NK-92 treated with Interleukin-12 subunit alpha and Interleukin-12 subunit beta, amount 100 ng/mL, for 24 hours (cell line): ENCODE data around the gene RAPGEF2.
"Not testable (repeated sequence)": the region's sequence is repeated elsewhere in the genome, so short reads cannot be mapped to it uniquely, and the experiment has no call there.

Experiments
- DNase-seq: peaks from one replicate; lab custom pipeline; 2025; lab: John Stamatoyannopoulos, UW

The RAPGEF2 gene

DNA sequence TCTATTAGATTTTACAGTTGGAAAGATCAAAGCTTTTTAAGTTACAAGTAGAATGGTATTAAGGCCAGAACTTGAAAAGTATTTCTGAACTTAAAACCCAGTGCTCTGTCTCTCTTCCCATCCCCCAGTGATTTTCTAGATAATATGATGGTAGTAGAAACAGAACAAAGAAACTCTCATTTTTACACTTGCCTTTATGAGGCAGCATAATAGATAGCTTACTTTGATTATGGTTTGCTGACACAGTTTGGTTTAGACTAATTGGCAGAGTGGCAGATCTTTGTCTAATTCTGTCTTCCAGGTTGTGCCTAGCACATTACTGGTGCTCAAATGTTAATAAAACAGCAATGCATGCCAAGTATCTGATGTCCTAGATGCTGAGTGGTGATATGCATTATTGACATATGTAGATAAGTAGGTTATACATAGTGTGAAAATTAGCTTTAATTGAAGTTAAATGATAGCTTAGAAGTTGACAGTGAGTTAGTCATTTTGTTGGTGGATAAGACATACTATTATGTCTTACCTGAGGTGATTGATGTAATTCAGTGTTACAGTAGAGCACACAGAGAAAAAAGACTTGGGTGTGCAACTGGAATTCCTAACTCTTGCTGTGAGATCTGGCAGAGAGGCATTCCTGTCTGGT, 4.3 kb upstream of the RAPGEF2 start:
- DNase-seq = no peak

DNA sequence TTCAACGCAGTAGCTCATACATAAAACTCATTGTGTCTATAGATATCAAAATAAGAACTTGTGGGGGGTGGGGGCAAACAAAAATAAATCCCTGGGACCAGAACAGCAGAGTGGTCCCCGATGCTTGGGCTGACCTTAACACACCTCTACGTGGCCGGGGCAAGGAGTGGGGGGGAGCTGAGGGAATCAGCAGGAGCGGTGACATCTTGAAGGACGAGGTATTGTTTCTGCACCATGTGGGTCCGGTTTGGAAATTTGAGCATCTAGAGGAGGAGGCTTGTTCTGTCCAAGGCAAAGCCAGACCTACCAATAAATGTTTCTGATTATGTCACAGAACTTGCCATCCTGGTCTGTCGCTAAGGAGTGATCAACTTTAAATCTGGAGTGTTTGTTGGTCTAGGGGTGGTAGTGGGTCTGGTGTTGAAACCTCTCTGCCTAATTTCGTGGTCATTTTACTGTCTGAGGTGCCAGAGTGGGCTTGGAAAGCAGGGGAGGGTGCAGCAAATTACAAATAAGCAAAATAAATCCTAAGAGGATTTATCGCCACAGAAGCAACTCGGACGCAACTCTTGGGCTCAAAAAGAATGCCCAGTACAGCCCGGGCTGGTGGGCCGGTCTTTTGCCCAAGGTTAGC, 774 bp upstream of the RAPGEF2 start:
- DNase-seq = no peak

DNA sequence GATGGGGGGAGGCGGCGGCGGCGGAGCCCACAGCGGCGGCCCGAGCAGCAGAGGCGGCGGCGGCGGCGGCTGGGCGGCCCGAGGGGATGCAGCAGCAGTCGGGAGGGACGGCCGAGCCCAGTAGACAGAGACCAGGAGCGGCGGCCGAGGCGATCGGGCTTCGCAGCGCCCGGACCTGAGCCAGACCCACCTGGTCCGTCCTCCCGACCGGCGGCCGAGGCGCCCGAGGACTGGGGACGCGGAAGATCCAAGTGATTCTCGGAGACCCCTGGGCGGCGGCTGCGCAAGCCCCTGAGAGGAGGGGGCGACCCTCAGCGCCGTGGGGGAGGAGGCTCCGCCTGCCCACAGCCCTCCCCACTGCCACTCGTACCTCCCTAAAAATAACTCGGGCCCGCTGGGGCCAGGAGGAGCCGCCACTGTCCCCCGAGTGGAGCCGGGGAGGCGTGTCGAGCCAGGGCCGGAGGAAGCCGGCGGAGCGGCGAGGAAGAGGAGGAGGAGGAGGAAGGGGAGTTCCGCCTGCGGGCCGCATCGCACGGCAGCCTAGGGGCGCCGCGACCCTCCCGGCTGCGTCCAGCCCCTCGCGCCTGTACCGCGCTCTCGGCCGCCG, 608 bp downstream of the RAPGEF2 start:
- DNase-seq = no peak

DNA sequence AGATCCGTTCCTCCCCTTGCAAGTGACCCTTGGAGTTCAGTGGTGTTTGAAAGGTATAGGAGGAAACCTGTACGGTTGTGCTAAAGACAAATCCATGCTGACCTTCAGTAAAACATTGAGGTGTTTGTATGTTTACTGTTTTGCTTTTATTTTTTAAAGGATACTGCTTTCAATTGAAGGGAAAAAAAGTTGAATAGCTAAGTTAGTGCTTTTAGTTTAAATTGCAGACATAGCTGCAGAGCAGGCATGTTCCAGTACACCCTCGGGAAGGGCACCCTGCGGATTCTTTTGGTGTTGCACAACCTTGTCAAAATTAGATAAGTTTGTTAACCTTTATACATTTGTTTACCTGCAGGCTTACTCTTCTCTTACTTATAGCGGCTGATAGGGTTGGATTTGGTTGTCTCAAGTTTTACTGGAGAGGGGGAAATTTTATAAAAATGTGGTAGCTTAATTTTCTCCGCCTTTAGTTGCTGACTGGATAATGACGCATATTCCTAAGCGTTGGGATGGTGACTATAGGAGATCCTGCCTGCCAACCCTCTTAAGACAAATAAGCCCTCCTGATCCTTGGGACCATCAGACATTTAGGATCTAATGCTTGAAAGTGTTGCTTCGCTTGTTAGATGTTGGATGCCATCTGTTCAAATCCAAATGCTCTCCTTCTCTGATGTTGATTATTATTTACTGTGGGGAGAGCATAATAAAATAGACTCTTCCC, 2.0 kb downstream of the RAPGEF2 start:
- DNase-seq = no peak

DNA sequence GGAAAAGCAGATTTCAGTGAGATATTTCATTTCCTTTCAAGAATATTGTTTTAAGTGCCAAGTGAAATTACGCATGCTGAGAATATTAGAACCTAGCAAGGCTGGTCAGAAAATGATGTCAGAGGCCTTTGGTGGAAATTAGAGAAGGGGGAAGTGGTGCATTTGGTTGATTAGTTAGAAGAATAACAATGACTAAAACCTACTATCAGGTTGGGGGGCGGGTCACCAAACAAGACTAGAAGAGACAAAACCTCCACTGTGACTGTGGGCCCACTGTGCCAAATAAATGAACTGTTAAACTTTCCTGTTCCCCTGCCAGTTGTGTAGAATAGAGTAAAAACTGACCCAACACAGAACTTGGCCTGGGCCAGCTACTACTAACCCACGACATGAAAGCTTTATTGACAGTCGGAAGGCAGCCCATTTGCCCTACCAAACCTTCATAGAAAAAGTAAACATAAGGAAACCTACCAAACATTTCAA, 2.9 kb downstream of the RAPGEF2 start:
- no peak for DNase-seq

DNA sequence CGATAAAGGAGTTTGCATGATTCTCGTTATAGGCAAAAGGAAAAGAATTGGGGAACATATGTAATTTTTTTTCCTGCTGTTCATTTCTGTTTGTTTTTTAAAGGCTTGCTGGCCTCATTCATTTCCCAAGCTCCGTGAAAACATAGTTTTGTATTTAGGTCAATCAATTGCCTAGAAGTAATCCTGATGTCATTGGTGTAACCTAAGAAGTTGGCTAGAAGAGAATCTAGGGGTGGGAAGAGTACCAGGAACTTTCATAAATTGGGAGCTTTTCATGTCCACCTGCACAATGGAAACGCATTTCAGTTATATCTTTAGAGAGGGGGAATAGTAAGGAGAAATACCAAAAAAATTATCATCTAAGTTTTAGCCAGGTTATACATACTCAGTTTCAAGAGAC, 3.8 kb downstream of the RAPGEF2 start:
- no peak for DNase-seq

DNA sequence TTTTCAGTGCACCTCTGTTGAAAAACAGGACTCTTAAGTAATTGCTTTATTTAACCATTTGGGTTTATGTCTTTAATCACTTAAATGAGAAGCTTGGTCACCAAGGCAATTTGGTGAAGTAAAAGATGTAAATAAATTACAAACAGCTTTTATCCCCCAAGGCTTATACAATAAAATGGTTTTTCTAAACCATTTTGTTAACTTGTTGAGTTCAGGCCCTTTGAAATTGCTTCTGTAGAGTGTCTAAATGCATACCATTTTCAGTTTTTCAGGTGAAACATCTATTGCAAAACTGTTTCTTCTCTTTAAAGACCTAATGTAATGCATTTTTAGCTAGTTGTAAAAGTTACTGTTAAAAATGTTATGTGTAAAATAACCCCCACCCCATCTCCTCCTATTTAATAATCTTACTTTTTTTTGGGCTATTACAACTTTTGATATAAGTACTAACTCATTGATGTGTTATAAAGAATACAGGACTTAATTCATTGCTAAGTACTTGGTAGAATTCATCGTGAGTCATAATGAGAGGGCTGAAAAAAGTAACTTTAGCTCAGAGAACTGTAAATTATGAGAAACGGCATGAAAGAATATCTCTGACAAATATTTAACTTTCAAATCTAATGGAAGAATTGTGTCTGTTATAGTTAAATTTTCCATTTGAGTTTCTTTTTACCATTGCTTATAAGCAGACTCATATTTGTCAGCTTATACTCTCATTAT, 4.5 kb downstream of the RAPGEF2 start:
- DNase-seq = no peak

DNA sequence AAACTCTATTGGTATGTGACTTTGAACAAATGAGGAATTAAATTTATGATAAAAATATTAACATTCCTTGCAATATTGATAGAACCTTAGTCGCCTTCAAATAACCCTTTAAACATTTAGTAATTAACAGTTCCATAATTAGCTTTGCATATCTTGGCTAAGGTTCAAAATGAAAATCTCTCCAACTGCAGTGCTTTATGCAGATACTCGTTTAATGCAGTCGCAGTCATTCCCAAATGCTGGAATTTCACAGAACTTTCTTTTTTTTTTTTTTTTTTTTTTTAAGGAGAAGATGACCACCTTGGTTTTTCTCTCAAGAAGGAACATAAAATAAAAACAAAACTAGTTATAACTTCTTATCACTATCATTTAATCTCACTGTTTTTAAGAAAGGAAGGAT, 5.2 kb downstream of the RAPGEF2 start:
- no peak for DNase-seq

DNA sequence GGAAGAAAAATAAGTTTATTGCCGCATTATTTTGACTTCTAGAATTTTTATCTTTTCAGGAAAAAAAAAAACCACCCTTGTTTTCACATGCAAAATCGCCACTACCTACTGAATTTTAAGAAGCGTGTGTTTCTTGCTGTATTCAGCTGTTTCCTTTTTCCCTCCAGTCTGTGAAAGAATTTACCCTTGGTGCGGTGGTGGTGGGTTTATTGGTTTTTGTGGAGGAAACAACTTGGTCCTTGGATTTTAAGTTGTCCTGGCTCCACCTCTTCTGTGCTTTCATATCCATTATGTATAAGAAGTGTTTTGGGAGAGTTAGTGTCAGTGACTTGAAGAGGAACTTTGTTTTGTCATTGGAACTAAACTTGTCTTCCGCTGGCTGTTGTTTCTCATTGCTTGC, 8.1 kb downstream of the RAPGEF2 start:
- no peak for DNase-seq

DNA sequence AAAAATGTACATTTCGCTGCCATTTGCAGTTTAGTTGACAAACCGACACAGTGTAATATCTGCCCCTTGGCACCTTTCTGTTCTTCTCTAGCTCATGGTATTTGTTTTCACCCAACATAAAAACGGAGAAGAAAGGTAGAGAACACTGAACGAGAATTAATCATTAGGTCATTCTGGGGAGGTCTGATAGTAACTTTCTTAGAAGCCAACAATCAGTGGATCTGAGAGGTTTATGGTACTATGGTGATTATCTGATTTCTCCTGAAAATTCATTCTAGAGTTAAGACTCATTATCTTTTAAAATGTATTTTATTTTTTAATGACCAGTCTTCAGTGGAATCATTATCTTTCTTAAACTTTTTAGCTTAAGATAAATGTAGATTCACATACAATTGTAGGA, 8.5 kb downstream of the RAPGEF2 start:
- DNase-seq = no peak

DNA sequence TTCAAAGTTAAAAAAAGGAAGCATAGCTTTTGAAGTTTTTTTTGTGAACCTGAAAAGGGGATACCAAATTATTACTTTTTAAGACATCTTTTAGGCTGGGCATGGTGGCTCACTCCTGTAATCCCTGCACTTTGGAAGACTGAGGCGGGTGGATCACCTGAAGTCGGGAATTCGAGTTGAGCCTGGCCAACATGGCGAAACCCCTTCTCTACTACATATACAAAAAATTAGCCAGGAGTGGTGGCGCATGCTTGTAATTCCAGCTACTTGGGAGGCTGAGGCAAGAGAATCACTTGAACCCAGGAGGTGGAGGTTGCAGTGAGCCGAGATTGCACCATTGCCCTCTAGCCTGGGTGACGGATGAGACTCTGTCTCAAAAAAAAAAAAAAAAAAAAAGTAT, 10.5 kb downstream of the RAPGEF2 start:
- DNase-seq = not testable (repeated sequence)

DNA sequence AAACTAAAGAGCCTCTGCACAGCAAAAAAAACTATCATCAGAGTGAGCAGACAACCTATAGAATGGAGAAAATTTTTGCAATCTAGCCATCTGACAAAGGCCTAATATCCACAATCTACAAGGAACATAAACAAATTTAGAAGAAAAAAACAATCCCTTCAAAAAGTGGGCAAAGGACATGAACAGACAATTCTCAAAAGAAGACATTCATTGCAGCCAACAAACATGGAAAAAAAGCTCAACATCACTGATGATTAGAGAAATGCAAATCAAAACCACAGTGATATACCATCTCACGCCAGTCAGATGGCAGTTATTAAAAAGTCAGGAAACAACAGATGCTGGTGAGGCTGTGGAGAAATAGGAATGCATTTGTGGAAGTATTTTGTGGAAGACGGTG, 13.2 kb downstream of the RAPGEF2 start:
- not testable (repeated sequence) for DNase-seq

DNA sequence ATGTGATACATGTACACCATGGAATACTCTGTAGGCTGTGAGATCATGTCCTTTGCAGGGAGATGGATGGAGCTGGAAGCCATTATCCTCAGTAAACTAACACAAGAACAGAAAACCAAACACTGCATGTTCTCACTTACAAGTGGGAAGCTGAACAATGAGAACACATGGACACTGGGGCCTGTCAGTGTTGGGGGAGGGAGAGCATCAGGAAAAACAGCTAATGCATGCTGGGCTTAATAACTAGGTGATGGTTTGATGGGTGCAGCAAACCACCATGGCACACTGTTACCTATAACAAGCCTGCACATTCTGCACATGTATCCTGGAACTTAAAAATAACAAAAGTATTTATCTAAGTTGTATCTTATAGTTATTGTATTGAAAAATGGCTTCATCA, 13.8 kb downstream of the RAPGEF2 start:
- DNase-seq = not testable (repeated sequence)

DNA sequence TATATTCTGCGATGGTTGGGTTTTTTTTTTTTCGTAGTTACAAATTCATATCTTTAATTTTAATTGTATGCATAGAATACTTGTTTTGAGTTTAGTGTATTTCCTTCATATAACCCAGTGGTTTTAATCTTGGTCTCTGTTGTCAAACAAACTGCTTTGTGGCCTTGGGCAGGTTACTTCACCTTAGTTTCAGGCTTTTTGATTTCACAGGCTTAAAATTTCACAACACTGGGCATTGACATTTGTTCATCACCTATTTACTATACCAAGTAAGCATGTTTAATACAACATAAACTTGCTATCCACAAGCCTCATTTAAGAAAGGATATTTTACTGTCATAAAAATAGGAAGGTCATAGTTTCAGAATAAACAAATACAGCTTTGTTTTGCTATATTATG, 14.7 kb downstream of the RAPGEF2 start:
- DNase-seq = no peak

DNA sequence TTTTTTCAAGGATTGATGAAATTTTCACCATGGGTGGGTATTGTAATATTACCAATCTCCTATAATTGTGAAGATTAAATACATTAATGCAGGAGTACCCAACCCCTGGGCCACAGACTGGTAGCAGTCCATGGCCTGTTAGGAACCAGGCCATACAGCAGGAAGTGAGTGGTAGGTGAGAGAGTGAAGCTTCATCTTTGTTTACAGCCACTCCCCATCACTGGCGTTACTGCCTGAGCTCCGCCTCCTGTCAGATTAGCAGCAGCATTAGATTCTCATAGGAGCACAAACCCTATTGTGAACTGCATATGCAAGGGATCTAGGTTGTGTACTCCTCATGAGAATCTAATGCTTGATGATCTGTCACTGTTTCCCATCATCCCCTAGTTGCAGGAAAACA, 15.1 kb downstream of the RAPGEF2 start:
- no peak for DNase-seq

DNA sequence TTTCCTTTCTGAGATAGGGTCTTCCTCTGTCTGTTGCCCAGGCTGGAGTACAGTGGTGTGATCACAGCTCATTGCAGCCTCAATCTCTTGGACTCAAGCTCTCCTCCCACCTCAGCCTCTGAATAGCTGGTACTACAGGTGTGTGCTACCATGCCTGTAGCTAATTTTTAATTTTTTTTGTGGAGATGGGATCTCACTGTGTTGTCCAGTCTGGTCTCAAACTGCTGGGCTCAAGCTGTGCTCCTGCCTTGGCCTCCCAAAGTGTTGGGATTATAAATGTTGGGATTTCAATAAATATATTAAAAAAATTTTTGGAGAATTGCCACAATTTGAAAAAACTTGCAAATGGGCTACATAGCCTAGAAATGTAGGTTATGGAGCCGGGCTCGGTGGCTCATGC, 18.5 kb downstream of the RAPGEF2 start:
- DNase-seq = no peak

DNA sequence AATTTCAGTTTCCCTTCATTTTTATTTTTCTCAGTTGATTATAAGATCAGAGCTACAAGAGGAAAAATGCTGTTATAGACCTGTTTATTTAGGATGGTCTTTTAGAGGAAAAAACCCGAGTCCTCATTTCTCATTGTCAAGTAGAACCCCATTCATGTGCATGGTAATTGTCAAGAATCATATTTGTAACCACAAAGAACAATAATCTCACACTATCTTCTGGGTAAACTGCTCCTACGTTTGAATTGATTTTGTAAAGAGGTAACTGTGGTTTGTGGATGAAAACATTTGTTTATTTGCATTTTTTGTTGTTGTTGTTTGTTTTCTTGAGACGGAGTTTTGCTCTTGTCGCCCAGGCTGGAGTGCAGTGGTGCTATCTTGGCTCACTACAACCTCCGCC, 23.8 kb downstream of the RAPGEF2 start:
- no peak for DNase-seq

DNA sequence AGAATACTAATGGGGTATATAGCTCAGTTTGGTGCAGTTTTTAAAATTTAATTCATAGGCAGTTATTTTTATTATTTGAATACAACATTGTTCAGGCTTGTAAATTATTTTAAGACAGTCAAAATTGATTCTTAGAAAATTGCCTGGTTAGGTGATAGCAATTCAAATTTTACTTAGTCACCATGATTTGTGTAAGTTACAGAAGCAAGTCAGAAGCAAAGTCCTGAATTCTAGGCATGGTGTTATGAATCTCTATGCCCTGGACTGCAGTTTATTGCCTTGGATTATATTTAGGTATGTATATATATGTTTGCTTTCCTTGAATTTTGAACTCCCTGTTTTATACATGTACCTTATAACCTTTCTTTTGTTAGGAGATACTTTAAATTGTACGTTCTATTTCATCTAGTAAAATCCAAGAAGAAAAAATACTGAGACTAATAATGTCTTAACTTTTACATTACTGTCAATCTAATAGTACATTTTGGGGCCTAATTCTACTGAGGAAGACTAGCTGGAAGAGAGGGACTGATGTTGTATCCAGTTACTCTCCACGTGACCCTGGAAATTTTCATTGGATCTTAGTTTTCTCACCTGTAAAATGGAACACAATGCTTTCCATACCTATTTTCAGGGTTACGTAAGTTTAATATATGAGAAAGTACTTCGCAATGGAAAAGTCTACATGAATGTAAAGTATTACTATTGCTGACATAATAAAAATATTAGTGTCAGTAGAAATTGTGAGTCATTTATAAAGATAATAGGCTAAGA, 25.1 kb downstream of the RAPGEF2 start:
- no peak for DNase-seq

DNA sequence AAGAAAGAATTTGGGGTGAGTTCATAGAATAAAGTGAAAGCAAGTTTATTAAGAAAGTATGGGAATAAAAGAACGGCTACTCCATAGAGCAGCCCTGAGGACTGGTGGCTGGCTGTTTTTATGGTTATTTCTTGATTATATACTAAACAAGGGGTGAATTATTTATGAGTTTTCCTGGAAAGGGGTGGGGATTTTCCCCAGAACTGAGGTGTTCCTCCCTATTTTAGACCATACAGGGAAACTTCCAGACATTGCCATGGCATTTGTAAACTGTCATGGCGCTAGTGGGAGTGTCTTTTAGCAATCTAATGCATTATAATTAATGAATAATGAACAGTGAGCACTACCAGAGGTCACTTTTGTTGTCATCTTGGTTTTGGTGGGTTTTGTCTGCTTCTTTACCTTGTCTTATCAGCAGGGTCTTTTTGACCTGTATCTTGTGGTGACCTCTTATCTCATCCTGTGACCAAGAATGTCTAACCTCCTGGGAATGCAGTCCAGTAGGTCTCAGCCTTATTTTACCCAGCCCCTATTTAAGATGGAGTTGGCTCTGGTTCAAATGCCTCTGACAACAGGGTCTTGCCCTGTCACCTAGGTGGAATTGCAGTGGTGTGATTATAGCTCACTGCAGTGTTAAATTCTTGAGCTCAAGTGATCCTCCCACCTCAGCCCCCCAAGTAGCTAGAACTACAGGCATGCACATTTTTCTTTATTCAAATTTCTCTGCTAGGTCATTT, 27.1 kb downstream of the RAPGEF2 start:
- no peak for DNase-seq

DNA sequence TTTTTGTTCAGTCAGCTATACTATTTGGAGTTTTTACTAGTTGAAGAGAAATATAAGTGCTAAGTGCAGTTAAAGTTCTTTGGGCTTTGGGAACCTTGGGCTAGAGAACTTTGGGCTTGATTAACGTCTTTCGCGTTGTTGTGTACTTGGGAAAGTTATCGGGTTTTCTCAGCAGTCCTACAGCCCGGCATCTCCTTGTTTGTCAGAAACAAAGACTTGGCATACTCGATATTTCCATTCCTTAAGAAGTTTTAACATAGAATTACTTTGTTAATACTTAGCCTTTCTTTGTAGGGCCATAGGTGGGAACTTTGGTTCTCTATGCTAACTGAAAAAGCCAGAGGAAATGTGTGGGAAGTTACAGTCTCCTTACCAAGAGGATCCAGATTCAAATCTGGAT, 28.7 kb downstream of the RAPGEF2 start:
- no peak for DNase-seq

DNA sequence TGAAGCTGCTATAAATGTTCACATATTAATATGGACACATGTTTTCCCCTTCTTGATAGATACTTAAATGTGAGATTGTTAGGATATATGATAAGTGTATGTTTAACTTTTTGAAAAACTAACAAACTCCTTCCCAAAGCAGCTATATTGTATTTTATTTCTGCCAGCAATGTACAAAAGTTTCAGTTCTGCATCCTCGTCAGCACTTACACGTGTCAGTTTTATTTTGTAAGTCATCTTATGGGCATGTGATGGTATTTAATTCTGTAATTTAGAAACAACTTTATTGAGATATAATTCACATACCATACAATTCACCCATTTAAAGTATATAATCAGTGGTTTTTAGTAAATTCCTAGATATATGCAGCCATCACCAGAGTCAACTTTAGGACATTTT, 31.6 kb downstream of the RAPGEF2 start:
- no peak for DNase-seq
